K562 (cell line): ENCODE results near the gene SVOP. TPM values are rescaled to one million over a fixed set of nuclear protein-coding genes. Genes with fewer than 3 reads are reported as not detected.

Experiments
- ATAC-seq: fragments of 200-7000 bp; cut with Tn5 transposase; 3 replicates; pipeline ENCODE4 v1.9.1; 2020; ENCODE audit warnings: moderate library complexity
- BruUV-seq: library from RNA; stranded (reverse); fragments of 400-500 nt; replicated peaks from 2 replicates; lab custom pipeline; 2021; lab: Mats Ljungman, UMichigan
- CTCF ChIA-PET: fragments of 300-600 bp; formaldehyde crosslinking; extraction: SDS; loops from one replicate; lab custom pipeline; 2021; ENCODE audit warnings: low intra/inter-chr PET ratio; lab: Yijun Ruan, JAX
- POLR2A ChIA-PET: fragments of 300-600, 350-650 bp; sonication (Branson Sonifier 250); formaldehyde crosslinking; extraction: SDS; loops from one replicate; lab custom pipeline; 2021; ENCODE audit warnings: antibody characterized with exemption, inconsistent platforms; lab: Yijun Ruan, JAX
- DNase-seq, 4 experiments: peaks; one replicate each; pipeline versions ENCODE4 v3.0.0 to v3.0.0-alpha.2; 2011 to 2018; ENCODE audit warnings: low spot score in 3 of 4, mixed read lengths in 3 of 4; ENCODE audit errors: extremely low read depth in 1 of 4
- FAIRE-seq: peaks from 2 replicates; lab custom pipeline; 2011; peaks lifted over from hg19 to GRCh38; lab: Jason Lieb, UNC
- H2AFZ ChIP-seq: 2 replicates; pipeline ENCODE4 v1.6.0; 2011; ENCODE audit warnings: low read depth, low read length, control low read depth, inconsistent platforms
- H3K27ac ChIP-seq: fragments of 200-600 bp; 3 replicates; pipeline ENCODE4 v1.8.0; 2011; ENCODE audit warnings: low read depth, mild to moderate bottlenecking, control low read depth, inconsistent platforms, low read length, moderate library complexity, mixed read lengths; ENCODE audit errors: extremely low read depth
- H3K27me3 ChIP-seq, 2 experiments: fragments of 300-600 bp in 1 of 2; 2 replicates in 1 of 2; 3 replicates in 1 of 2; pipeline versions ENCODE4 v1.6.0 to v1.8.0; 2011; ENCODE audit warnings: inconsistent platforms in 2 of 2, low read length in 2 of 2, mild to moderate bottlenecking in 1 of 2, mixed read lengths in 1 of 2, moderate library complexity in 1 of 2; ENCODE audit not compliant: control insufficient read depth in 2 of 2, insufficient read depth in 2 of 2
- H3K36me3 ChIP-seq: fragments of 300-600 bp; 3 replicates; pipeline ENCODE4 v1.8.0; 2011; ENCODE audit warnings: mild to moderate bottlenecking, low read length, inconsistent platforms; ENCODE audit not compliant: control insufficient read depth, insufficient read depth
- H3K4me1 ChIP-seq, 2 experiments: fragments of 200-600 bp in 1 of 2; replicated peaks in 1 of 2; 2 replicates in 1 of 2; 3 replicates in 1 of 2; pipeline versions ENCODE4 v1.5.1 to v1.8.0; 2011; ENCODE audit warnings: inconsistent platforms in 2 of 2, low read length in 2 of 2, mild to moderate bottlenecking in 1 of 2, mixed read lengths in 1 of 2, moderate library complexity in 1 of 2; ENCODE audit not compliant: control insufficient read depth in 2 of 2, insufficient read depth in 2 of 2
- H3K4me2 ChIP-seq: 2 replicates; pipeline ENCODE4 v1.6.1; 2011; ENCODE audit warnings: low read length, control low read depth, inconsistent platforms, mixed read lengths; ENCODE audit not compliant: insufficient read depth
- H3K4me3 ChIP-seq: fragments of 200-600 bp; sonication (generic), shearing (Covaris generic); 2 replicates; pipeline ENCODE4 v1.5.1; 2016; ENCODE audit warnings: control low read depth, inconsistent platforms
- H3K79me2 ChIP-seq: fragments of 200-600 bp; 3 replicates; pipeline ENCODE4 v1.8.0; 2011; ENCODE audit warnings: low read length, inconsistent platforms; ENCODE audit not compliant: control insufficient read depth, insufficient read depth
- H3K9ac ChIP-seq, 2 experiments: 2 replicates each; pipeline versions ENCODE4 v1.6.0 to v1.6.1; 2011; ENCODE audit warnings: low read depth in 2 of 2, low read length in 2 of 2, control low read depth in 1 of 2, inconsistent platforms in 1 of 2, mild to moderate bottlenecking in 1 of 2, mixed read lengths in 1 of 2; ENCODE audit not compliant: insufficient read depth in 1 of 2
- H3K9me1 ChIP-seq: one replicate; pipeline ENCODE4 v1.6.0; 2011; ENCODE audit warnings: inconsistent platforms, mild to moderate bottlenecking, low read length, moderate library complexity; ENCODE audit not compliant: control insufficient read depth, insufficient read depth
- H3K9me3 ChIP-seq: replicated peaks from 2 replicates; pipeline ENCODE4 v1.5.1; 2011; ENCODE audit warnings: low read depth, low read length, inconsistent platforms; ENCODE audit not compliant: control insufficient read depth, insufficient read depth
- H4K20me1 ChIP-seq: replicated peaks from 2 replicates; pipeline ENCODE4 v1.6.1; 2011; ENCODE audit warnings: low read length, inconsistent platforms, mixed read lengths; ENCODE audit not compliant: control insufficient read depth, insufficient read depth
- BRD4 ChIP-seq: fragments of 200-600 bp; sonication (generic); IDR thresholded peaks from 2 replicates; pipeline ENCODE4 v1.6.1; 2017; ENCODE audit warnings: inconsistent platforms
- NCOA6 ChIP-seq: fragments of 450-650 bp; IDR thresholded peaks from 2 replicates; pipeline ENCODE4 v1.6.1; 2017; ENCODE audit warnings: mild to moderate bottlenecking
- RBM25 ChIP-seq: fragments of 200-400 bp; formaldehyde crosslinking; IDR thresholded peaks from 2 replicates; pipeline ENCODE4 v1.6.1; 2018; ENCODE audit warnings: low read length, low read depth, moderate library complexity; ENCODE audit not compliant: severe bottlenecking
- SIRT6 ChIP-seq: IDR thresholded peaks from one replicate; pipeline ENCODE4 v1.6.1; 2012; ENCODE audit warnings: low read depth, mild to moderate bottlenecking, control low read depth, inconsistent platforms, low read length, moderate library complexity
- SPI1 ChIP-seq: IDR thresholded peaks from 2 replicates; pipeline ENCODE4 v1.6.1; 2011; ENCODE audit warnings: low read depth, low read length, control low read depth, borderline replicate concordance
- TEAD2 ChIP-seq: fragments of 450-650 bp; IDR thresholded peaks from 2 replicates; pipeline ENCODE4 v1.6.1; 2016; ENCODE audit warnings: missing genetic modification characterization, control low read depth, missing compliant biosample characterization
- ZFP36 ChIP-seq: fragments of 150-350 bp; IDR thresholded peaks from 2 replicates; pipeline ENCODE4 v1.6.1; 2018; ENCODE audit warnings: low read length, low read depth; ENCODE audit not compliant: partially characterized antibody
- ZMIZ1 ChIP-seq, 2 experiments: fragments of 150-350 bp in 1 of 2; IDR thresholded peaks; 2 replicates each; pipeline ENCODE4 v1.6.1; 2012 to 2016; ENCODE audit warnings: low read depth in 2 of 2, low read length in 2 of 2, mild to moderate bottlenecking in 1 of 2, moderate library complexity in 1 of 2
- ZNF282 ChIP-seq: sonication (generic); formaldehyde crosslinking; IDR thresholded peaks from 2 replicates; pipeline ENCODE4 v1.8.1; 2023; ENCODE audit warnings: missing genetic modification reagents
- ZNF445 ChIP-seq: fragments of 250-450 bp; sonication (Bioruptor Pico); IDR thresholded peaks from 2 replicates; pipeline ENCODE4 v1.4.0; 2020; ENCODE audit warnings: low read depth, mild to moderate bottlenecking, moderate library complexity
- WGBS: fragments of 100-300 bp; shearing (Covaris generic); methylation state at CpG from one replicate; pipeline ENCODE4 v1.1.6; 2016; ENCODE audit warnings: low coverage, mixed read lengths; ENCODE audit not compliant: insufficient coverage; ENCODE audit errors: missing lambda C conversion rate; 5-methylcytosine and 5-hydroxymethylcytosine counted together
- in situ Hi-C: fragments of 300-500 bp; cut with MboI; formaldehyde crosslinking; loops from 4 replicates; pipeline ENCODE4 v1.15.0; 2018; ENCODE audit warnings: inconsistent platforms, mixed read lengths
- intact Hi-C: fragments of 100-400 bp; cut with micrococcal nuclease; formaldehyde crosslinking; loops from 2 replicates; pipeline ENCODE4 v1.14.2; 2022
- polyA plus RNA-seq, 8 experiments: library from polyadenylated mRNA; depleted of rRNA in 4 of 8; stranded (reverse) in 5 of 8; unstranded in 3 of 8; fragments of >200 nt; fragmentation: Nextera tagmentation in 2 of 8; fragmentation: Illumina TruSeq in 1 of 8; extraction: Ambion mirVana in 2 of 8; extraction: Trizol in 1 of 8; gene quantifications; 2 replicates each; pipeline versions ENCODE4 v1.2.1 to v1.2.3, GENCODE V29; 2011 to 2014; ENCODE audit warnings: inconsistent platforms in 1 of 8, missing spikeins in 1 of 8
- total RNA-seq, 7 experiments: library from RNA; depleted of rRNA in 6 of 7; stranded (reverse); fragments of >200 nt in 6 of 7; fragmentation: Illumina TruSeq in 2 of 7; extraction: Trizol in 2 of 7; gene quantifications; 2 replicates each; pipeline versions ENCODE4 v1.2.1 to v1.2.3, GENCODE V29; 2011 to 2021; ENCODE audit warnings: low replicate concordance in 1 of 7

SVOP gene
- total and polyA plus RNA-seq, 9 of the 15 experiments (the other 6 are each of a cell fraction or from before 2014, with no cell fraction given), result 0.01 to 0.09 (median 0.06) TPM; not detected in 1

- Histone ChIP-seq H3K4me3 (no peak overlapping the region), H3K9ac (no peak overlapping the region)
- CTCF ChIA-PET, result no interaction called here
- TF ChIP-seq ZNF282 (CRISPR knock-in tag) (no peak), RBM25 (peak; percentile 37), NCOA6 (no peak), ZFP36 (peak; percentile 82), ZMIZ1 (IDR thresholded peaks at IDR 0.05; ENCODE audit: low read depth in 2 of 2, low read length in 2 of 2) (no peak), TEAD2 (tag) (no peak), SIRT6 (no peak), ZNF445 (no peak), BRD4 (no peak), SPI1 (peak; percentile 69; the same call in 1 of the 2 replicates)
- TF ChIP-seq, all 486 proteins: peak for 3
- Histone ChIP-seq H4K20me1 (no peaks in the 10 kb centered on the region), H3K27me3 (peaks cover 0 to 6% of the 10 kb centered on the region in 2 experiments; a peak in 2 of 5 replicates), H3K27ac (no peak overlapping the region), H3K4me2 (no peak overlapping the region), H3K9me1 (no peaks in the 10 kb centered on the region), H3K4me1 (peaks cover 11 to 12% of the 10 kb centered on the region in 2 experiments; a peak in 4 of 5 replicates), H3K79me2 (peaks cover under 1% of the 10 kb centered on the region; the same call in 2 of the 3 replicates), H3K36me3 (no peaks in the 10 kb centered on the region), H3K9me3 (no peaks in the 10 kb centered on the region), H2AFZ (no peak overlapping the region)
- FAIRE-seq (no peak), ATAC-seq (no peak), DNase-seq (no peak)
- no TSS peak for BruUV-seq
- POLR2A ChIA-PET, result interaction anchor here (0.5 to 1.3 kb wide), 3 partner anchors 11 to 269 kb away, joined by 3 to 5 read pairs (median 3); no protein-coding TSS in a partner anchor
- in situ Hi-C loops, result no loop called here
- intact Hi-C loops, result no loop called here
- 38% methylated on average over 5 of the region's 6 CpGs for WGBS
Measured at GRCh38 chr12:108861878-108862587, 158.8 kb downstream of the SVOP start.
